ENCODE results near the gene NUDT16L1. TPM values are rescaled to one million over a fixed set of nuclear protein-coding genes. Genes with fewer than 3 reads are reported as not detected.

NUDT16L1 gene
- total and polyA plus RNA-seq, 2 of the 13 experiments (the other 11 are each of a cell fraction or from before 2014, with no cell fraction given), result 28.0 to 40.5 TPM

- Histone ChIP-seq H3K9me3 (ENCODE audit: low read length) (no peaks in the 10 kb centered on the region), H3K27ac (ENCODE audit: extremely low read length, insufficient read depth, low read length) (no peak overlapping the region), H3K4me1 (ENCODE audit: insufficient read depth, low read length) (peaks cover 40% of the 10 kb centered on the region), H3K36me3 (replicated peaks in 1 of 2; ENCODE audit: control insufficient read depth in 1 of 2, insufficient read depth in 2 of 2, low read length in 2 of 2) (peaks cover 18 to 51% of the 10 kb centered on the region in 2 experiments; a peak in 4 of 5 replicates), H3K4me2 (ENCODE audit: low read depth, low read length) (no peak overlapping the region), H4K20me1 (ENCODE audit: insufficient read depth, low read length) (no peaks in the 10 kb centered on the region), H3K79me2 (ENCODE audit: insufficient read depth, low read length) (peaks cover 3% of the 10 kb centered on the region), H3K4me3 (replicated peaks in 1 of 3; ENCODE audit: insufficient read depth in 1 of 3, low read depth in 2 of 3, low read length in 3 of 3) (no peak overlapping the region), H3K9ac (ENCODE audit: insufficient read depth, low read depth, low read length) (no peak overlapping the region), H2AFZ (ENCODE audit: low read length) (no peak overlapping the region), H3K27me3 (ENCODE audit: control insufficient read depth in 1 of 2, insufficient read depth in 2 of 2, low read length in 2 of 2) (no peaks in the 10 kb centered on the region)
- intact Hi-C loops (cut with micrococcal nuclease; ENCODE audit: unreplicated experiment), result no loop called here
- FAIRE-seq (no peak), DNase-seq (ENCODE audit: low spot score) (no peak), ATAC-seq (no peak)
- in situ Hi-C loops (cut with HindIII; ENCODE audit: extremely low pct_ligation_motif_present, low pct_unique_long_range_greater_than_20kb), result no loop called here
- CTCF ChIA-PET (ENCODE audit: low intra/inter-chr PET ratio, low total read pairs), result no interaction called here
- no peak for TF ChIP-seq ZNF816 (CRISPR knock-in tag; IDR thresholded peaks at IDR 0.05; ENCODE audit: borderline replicate concordance)
- TF ChIP-seq AGO2 (optimal IDR thresholded peaks at IDR 0.05; ENCODE audit: low read depth, low read length), result peak; percentile 60
- 94% methylated on average over 6 of the region's 17 CpGs for WGBS (ENCODE audit: low lambda C conversion rate)
- POLR2A ChIA-PET, result interaction anchor here (2.1 kb wide), 1 partner anchor 59 kb away, joined by 4 read pairs; no protein-coding TSS in a partner anchor
- no TSS peak for BruUV-seq (replicated peaks)
Measured at GRCh38 chr16:4677390-4677789, 16.0 kb upstream of the NUDT16L1 start.

- Histone ChIP-seq H3K4me3 (replicated peaks in 1 of 3; ENCODE audit: insufficient read depth in 1 of 3, low read depth in 2 of 3, low read length in 3 of 3) (no peak overlapping the region), H3K4me2 (ENCODE audit: low read depth, low read length) (no peak overlapping the region), H2AFZ (ENCODE audit: low read length) (no peak overlapping the region), H3K9ac (ENCODE audit: insufficient read depth, low read depth, low read length) (no peak overlapping the region), H3K36me3 (replicated peaks in 1 of 2; ENCODE audit: control insufficient read depth in 1 of 2, insufficient read depth in 2 of 2, low read length in 2 of 2) (peaks cover 17 to 55% of the 10 kb centered on the region in 2 experiments; a peak in 4 of 5 replicates), H3K79me2 (ENCODE audit: insufficient read depth, low read length) (peaks cover 3% of the 10 kb centered on the region), H3K4me1 (ENCODE audit: insufficient read depth, low read length) (peaks cover 40% of the 10 kb centered on the region), H3K27ac (ENCODE audit: extremely low read length, insufficient read depth, low read length) (no peak overlapping the region), H3K27me3 (ENCODE audit: control insufficient read depth in 1 of 2, insufficient read depth in 2 of 2, low read length in 2 of 2) (no peaks in the 10 kb centered on the region), H3K9me3 (ENCODE audit: low read length) (no peaks in the 10 kb centered on the region), H4K20me1 (ENCODE audit: insufficient read depth, low read length) (no peaks in the 10 kb centered on the region)
- 98% methylated on average over 9 of the region's 9 CpGs for WGBS (ENCODE audit: low lambda C conversion rate)
- ATAC-seq (no peak), FAIRE-seq (no peak), DNase-seq (ENCODE audit: low spot score) (no peak)
- intact Hi-C loops (cut with micrococcal nuclease; ENCODE audit: unreplicated experiment) (no loop called here), in situ Hi-C loops (cut with HindIII; ENCODE audit: extremely low pct_ligation_motif_present, low pct_unique_long_range_greater_than_20kb) (no loop called here)
- CTCF ChIA-PET (ENCODE audit: low intra/inter-chr PET ratio, low total read pairs), result no interaction called here
- POLR2A ChIA-PET, result interaction anchor here (2.1 kb wide), 1 partner anchor 60 kb away, joined by 4 read pairs; no protein-coding TSS in a partner anchor
- no TSS peak for BruUV-seq (replicated peaks)
- TF ChIP-seq SP5 (CRISPR knock-in tag; IDR thresholded peaks at IDR 0.05; ENCODE audit: borderline replicate concordance, low read depth), result no peak
- no peak for TF ChIP-seq ZNF609 (CRISPR knock-in tag; IDR thresholded peaks at IDR 0.05; ENCODE audit: borderline replicate concordance)
- no peak for TF ChIP-seq CBX1 (IDR thresholded peaks at IDR 0.05; ENCODE audit: low read depth)
- TF ChIP-seq MEIS2 (CRISPR knock-in tag; IDR thresholded peaks at IDR 0.05), result no peak
- no peak for TF ChIP-seq RCOR2 (CRISPR knock-in tag; IDR thresholded peaks at IDR 0.05)
- no peak for TF ChIP-seq HIVEP1 (CRISPR knock-in tag; IDR thresholded peaks at IDR 0.05)
- no peak for TF ChIP-seq ZSCAN25 (CRISPR knock-in tag; IDR thresholded peaks at IDR 0.05)
- TF ChIP-seq SRY (CRISPR knock-in tag; IDR thresholded peaks at IDR 0.05), result no peak
- no peak for TF ChIP-seq CAMTA2 (CRISPR knock-in tag; IDR thresholded peaks at IDR 0.05; ENCODE audit: borderline replicate concordance)
- TF ChIP-seq ZNF569 (CRISPR knock-in tag; IDR thresholded peaks at IDR 0.05; ENCODE audit: borderline replicate concordance), result no peak
- no peak for TF ChIP-seq KLF11 (CRISPR knock-in tag; IDR thresholded peaks at IDR 0.05)
- TF ChIP-seq ZNF768 (CRISPR knock-in tag; IDR thresholded peaks at IDR 0.05), result no peak
- no peak for TF ChIP-seq HDAC6 (IDR thresholded peaks at IDR 0.05; ENCODE audit: low read depth, low read length)
- no peak for TF ChIP-seq KLF6 (CRISPR knock-in tag; IDR thresholded peaks at IDR 0.05)
- no peak for TF ChIP-seq ZKSCAN1 (IDR thresholded peaks at IDR 0.05; ENCODE audit: low read length)
Measured at GRCh38 chr16:4677994-4678393, 15.4 kb upstream of the NUDT16L1 start.

Data from HepG2 (cell line).